GM12878 (cell line): ENCODE measurements around the gene CD164. TPM values are rescaled to one million over a fixed set of nuclear protein-coding genes. Genes with fewer than 3 reads are reported as not detected.

ENCODE experiments used
- ATAC-seq: fragments of 200-7000 bp; cut with Tn5 transposase; 3 replicates; pipeline ENCODE4 v1.9.1; 2020; ENCODE audit warnings: mild to moderate bottlenecking, moderate library complexity
- BruUV-seq: library from RNA; stranded (reverse); fragments of 400-500 nt; replicated peaks from 2 replicates; lab custom pipeline; 2021; lab: Mats Ljungman, UMichigan
- CTCF ChIA-PET: fragments of 300-600 bp; sonication (Branson Sonifier 250); formaldehyde crosslinking; extraction: SDS; loops from one replicate; lab custom pipeline; 2021; ENCODE audit warnings: inconsistent platforms; lab: Yijun Ruan, JAX
- POLR2A ChIA-PET: fragments of 350-600 bp; formaldehyde crosslinking; extraction: SDS; loops from one replicate; lab custom pipeline; 2021; ENCODE audit warnings: inconsistent platforms; lab: Charles Lee
- RAD21 ChIA-PET: fragments of 300-600 bp; sonication (Branson Sonifier 250); formaldehyde crosslinking; loops from one replicate; lab custom pipeline; 2023; ENCODE audit warnings: antibody characterized with exemption; ENCODE audit not compliant: unreplicated experiment; lab: Charles Lee
- SMC1A ChIA-PET: fragments of 300-600 bp; sonication (Branson Sonifier 250); formaldehyde crosslinking; loops from one replicate; lab custom pipeline; 2023; ENCODE audit not compliant: unreplicated experiment, uncharacterized antibody; lab: Charles Lee
- DNase-seq: peaks from one replicate; pipeline ENCODE4 v3.0.0-alpha.2; 2011; ENCODE audit warnings: low read depth, low spot score
- FAIRE-seq: peaks from 3 replicates; lab custom pipeline; 2011; peaks lifted over from hg19 to GRCh38; lab: Jason Lieb, UNC
- H2AFZ ChIP-seq: 2 replicates; pipeline ENCODE4 v1.6.0; 2011; ENCODE audit warnings: low read depth, low read length, control low read depth; ENCODE audit not compliant: control insufficient read depth
- H3K27ac ChIP-seq: 2 replicates; pipeline ENCODE4 v1.5.1; 2011; ENCODE audit warnings: control low read depth; ENCODE audit not compliant: control insufficient read depth, insufficient read depth
- H3K27me3 ChIP-seq, 2 experiments: replicated peaks in 1 of 2; 2 replicates each; pipeline versions ENCODE4 v1.6.0 to v1.6.1; 2011; ENCODE audit warnings: low read length in 1 of 2; ENCODE audit not compliant: control insufficient read depth in 2 of 2, insufficient read depth in 2 of 2
- H3K36me3 ChIP-seq, 2 experiments: 2 replicates each; pipeline ENCODE4 v1.5.1; 2011; ENCODE audit warnings: low read length in 1 of 2; ENCODE audit not compliant: control insufficient read depth in 2 of 2, insufficient read depth in 2 of 2
- H3K4me1 ChIP-seq: 2 replicates; pipeline ENCODE4 v1.6.1; 2011; ENCODE audit warnings: mild to moderate bottlenecking, low read length, moderate library complexity, mixed read lengths; ENCODE audit not compliant: control insufficient read depth, insufficient read depth
- H3K4me2 ChIP-seq: 2 replicates; pipeline ENCODE4 v1.6.0; 2011; ENCODE audit warnings: control low read depth; ENCODE audit not compliant: control insufficient read depth, insufficient read depth
- H3K4me3 ChIP-seq: fragments of 200-600 bp; sonication (generic); 2 replicates; pipeline ENCODE4 v1.5.1; 2016
- H3K79me2 ChIP-seq: 2 replicates; pipeline ENCODE4 v1.6.0; 2011; ENCODE audit warnings: low read length; ENCODE audit not compliant: control insufficient read depth, insufficient read depth
- H3K9ac ChIP-seq: 2 replicates; pipeline ENCODE4 v1.8.0; 2011; ENCODE audit warnings: low read length, control low read depth, mixed read lengths; ENCODE audit not compliant: control insufficient read depth, insufficient read depth
- H3K9me3 ChIP-seq: replicated peaks from 3 replicates; pipeline ENCODE4 v1.5.1; 2011; ENCODE audit warnings: mild to moderate bottlenecking, low read length; ENCODE audit not compliant: control insufficient read depth, insufficient read depth
- H4K20me1 ChIP-seq: 2 replicates; pipeline ENCODE4 v1.6.0; 2011; ENCODE audit not compliant: control insufficient read depth, insufficient read depth
- ATF3 ChIP-seq: IDR thresholded peaks from 2 replicates; pipeline ENCODE4 v1.6.1; 2011; ENCODE audit warnings: low read depth, mild to moderate bottlenecking, low read length, moderate library complexity, borderline replicate concordance; ENCODE audit errors: extremely low read depth
- BCL11A ChIP-seq: IDR thresholded peaks from 2 replicates; pipeline ENCODE4 v1.6.1; 2011; ENCODE audit warnings: low read depth, low read length
- EED ChIP-seq: sonication (generic); IDR thresholded peaks from 2 replicates; pipeline ENCODE4 v1.6.1; 2016; ENCODE audit warnings: antibody characterized with exemption, low read depth
- EP300 ChIP-seq, 2 experiments: fragments of 150-350 bp in 1 of 2; IDR thresholded peaks; 2 replicates each; pipeline ENCODE4 v1.6.1; 2011 to 2012; ENCODE audit warnings: low read depth in 2 of 2, low read length in 2 of 2, borderline replicate concordance in 1 of 2, improper control_type of control experiment in 1 of 2, inconsistent platforms in 1 of 2; ENCODE audit not compliant: control insufficient read depth in 1 of 2
- EZH2 ChIP-seq: IDR thresholded peaks from 2 replicates; pipeline ENCODE4 v1.6.1; 2012; ENCODE audit warnings: low read depth, mild to moderate bottlenecking, control low read depth, inconsistent platforms, low read length, borderline replicate concordance; ENCODE audit not compliant: control insufficient read depth
- FOS ChIP-seq: IDR thresholded peaks from 3 replicates; pipeline ENCODE4 v1.6.1; 2011; ENCODE audit warnings: borderline replicate concordance; ENCODE audit not compliant: insufficient read length; ENCODE audit errors: extremely low read depth
- HCFC1 ChIP-seq: fragments of 150-350 bp; IDR thresholded peaks from 2 replicates; pipeline ENCODE4 v1.6.1; 2014; ENCODE audit warnings: low read length
- HDAC6 ChIP-seq: fragments of 200-600 bp; sonication (generic); IDR thresholded peaks from one replicate; pipeline ENCODE4 v1.8.0; 2017; ENCODE audit warnings: antibody characterized with exemption; ENCODE audit not compliant: unreplicated experiment
- JUND ChIP-seq: IDR thresholded peaks from 2 replicates; pipeline ENCODE4 v1.6.1; 2012; ENCODE audit warnings: low read depth, mild to moderate bottlenecking, low read length, improper control_type of control experiment, moderate library complexity
- KDM1A ChIP-seq: fragments of 200-600 bp; sonication (generic); IDR thresholded peaks from 2 replicates; pipeline ENCODE4 v1.6.1; 2016; ENCODE audit warnings: borderline replicate concordance
- STAT3 ChIP-seq: IDR thresholded peaks from 2 replicates; pipeline ENCODE4 v1.6.1; 2011; ENCODE audit warnings: low read depth, low read length, improper control_type of control experiment
- TCF7 ChIP-seq: IDR thresholded peaks from 2 replicates; pipeline ENCODE4 v1.6.1; 2014; ENCODE audit warnings: antibody characterized with exemption, borderline replicate concordance
- WRNIP1 ChIP-seq: IDR thresholded peaks from 2 replicates; pipeline ENCODE4 v1.6.1; 2011; ENCODE audit warnings: low read depth, low read length, improper control_type of control experiment, borderline replicate concordance
- WGBS: methylation state at CpG from one replicate; pipeline ENCODE4 v1.1.6; 2016; ENCODE audit warnings: low lambda C conversion rate; ENCODE audit not compliant: insufficient replicate concordance, insufficient coverage; ENCODE audit errors: missing lambda C conversion rate; 5-methylcytosine and 5-hydroxymethylcytosine counted together
- in situ Hi-C: fragments of 300-500 bp; cut with MboI; formaldehyde crosslinking; loops from 9 replicates; pipeline ENCODE4 v1.14.3; 2018; ENCODE audit warnings: mixed read lengths
- intact Hi-C: fragments of 100-400 bp; cut with micrococcal nuclease; formaldehyde crosslinking; loops from one replicate; pipeline ENCODE4 v1.14.2; 2022; ENCODE audit not compliant: unreplicated experiment
- polyA plus RNA-seq, 11 experiments: library from polyadenylated mRNA; depleted of rRNA in 4 of 11; unstranded in 6 of 11; stranded (reverse) in 5 of 11; fragments of >200 nt; fragmentation: Nextera tagmentation in 4 of 11; fragmentation: Illumina TruSeq in 1 of 11; extraction: Ambion mirVana in 4 of 11; extraction: Trizol in 1 of 11; gene quantifications; 1 replicate in 1 of 11; 2 replicates in 10 of 11; pipeline versions ENCODE4 v1.2.1 to v1.2.3, GENCODE V29; 2011 to 2016; ENCODE audit warnings: inconsistent platforms in 2 of 11, missing spikeins in 2 of 11, low read depth in 1 of 11
- total RNA-seq, 4 experiments: library from RNA; depleted of rRNA in 3 of 4; stranded (reverse); fragments of >200 nt in 3 of 4; fragmentation: Illumina TruSeq in 1 of 4; extraction: Trizol in 1 of 4; gene quantifications; 2 replicates each; pipeline versions ENCODE4 v1.2.1 to v1.2.3, GENCODE V29; 2013 to 2021
- TF ChIP-seq, protein P1 (sequence below): fragments of 150-350 bp; IDR thresholded peaks from 2 replicates; pipeline ENCODE4 v1.6.1; 2014; ENCODE audit warnings: mild to moderate bottlenecking, low read depth, low read length
- TF ChIP-seq, protein P2 (sequence below): IDR thresholded peaks from 2 replicates; pipeline ENCODE4 v1.6.1; 2011; ENCODE audit warnings: borderline replicate concordance, low read depth, mild to moderate bottlenecking, moderate library complexity, mixed read lengths, low read length; ENCODE audit not compliant: insufficient read depth; ENCODE audit errors: extremely low read length
- TF ChIP-seq, protein P3 (sequence below): IDR thresholded peaks from 2 replicates; pipeline ENCODE4 v1.6.1; 2012; ENCODE audit warnings: mild to moderate bottlenecking, low read depth, low read length

Gene CD164
- total and polyA plus RNA-seq, 10 of the 15 experiments (the other 5 are each of a cell fraction or from before 2014, with no cell fraction given) = 145 to 447 (median 211) TPM

DNA sequence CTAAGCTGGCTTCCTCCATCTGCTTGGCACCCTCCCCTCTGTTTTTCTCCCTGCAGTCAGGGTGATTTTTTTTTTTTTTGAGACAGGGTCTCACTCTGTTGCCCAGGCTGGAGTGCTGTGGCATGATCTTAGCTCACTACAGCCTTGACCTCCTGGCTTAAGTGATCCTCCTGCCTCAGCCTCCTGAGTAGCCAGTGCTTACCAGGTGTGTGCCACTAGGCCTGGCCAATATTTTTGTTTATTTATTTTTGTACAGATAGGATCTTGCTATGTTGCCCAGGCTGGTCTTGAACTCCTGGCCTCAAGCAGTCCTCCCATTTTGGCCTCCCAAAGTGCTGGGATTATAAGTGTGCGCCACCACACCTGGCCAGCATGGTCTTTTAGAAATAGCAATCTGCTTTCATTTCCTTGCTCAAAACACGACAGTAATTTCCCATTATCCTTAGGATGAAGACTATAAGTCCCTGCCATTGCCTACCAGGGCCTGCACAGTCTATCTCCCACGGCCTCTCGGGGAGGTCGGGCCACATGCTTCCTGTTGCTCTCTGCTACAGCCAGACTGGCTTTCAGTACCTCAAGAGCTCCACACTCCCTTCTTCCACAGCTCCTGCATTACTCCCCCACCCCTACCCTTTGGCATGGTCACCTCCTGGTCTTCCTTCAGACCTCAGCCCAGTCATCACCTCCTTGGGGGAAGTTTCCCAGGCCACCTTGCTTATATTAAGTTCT is 11.1 kb upstream of the CD164 start:
- SMC1A ChIA-PET = interaction anchor here (0.7 to 1.8 kb wide), 3 partner anchors 10 to 206 kb away, joined by 3 to 8 read pairs (median 3); no protein-coding TSS in a partner anchor
- in situ Hi-C loops = no loop called here
- no peak for TF ChIP-seq EED
- no peak for TF ChIP-seq EP300 (IDR thresholded peaks at IDR 0.05; ENCODE audit: borderline replicate concordance in 1 of 2, control insufficient read depth in 1 of 2, low read depth in 2 of 2, low read length in 2 of 2)
- TF ChIP-seq ATF3 = no peak
- no peak for TF ChIP-seq TCF7
- TF ChIP-seq, protein P1, sequence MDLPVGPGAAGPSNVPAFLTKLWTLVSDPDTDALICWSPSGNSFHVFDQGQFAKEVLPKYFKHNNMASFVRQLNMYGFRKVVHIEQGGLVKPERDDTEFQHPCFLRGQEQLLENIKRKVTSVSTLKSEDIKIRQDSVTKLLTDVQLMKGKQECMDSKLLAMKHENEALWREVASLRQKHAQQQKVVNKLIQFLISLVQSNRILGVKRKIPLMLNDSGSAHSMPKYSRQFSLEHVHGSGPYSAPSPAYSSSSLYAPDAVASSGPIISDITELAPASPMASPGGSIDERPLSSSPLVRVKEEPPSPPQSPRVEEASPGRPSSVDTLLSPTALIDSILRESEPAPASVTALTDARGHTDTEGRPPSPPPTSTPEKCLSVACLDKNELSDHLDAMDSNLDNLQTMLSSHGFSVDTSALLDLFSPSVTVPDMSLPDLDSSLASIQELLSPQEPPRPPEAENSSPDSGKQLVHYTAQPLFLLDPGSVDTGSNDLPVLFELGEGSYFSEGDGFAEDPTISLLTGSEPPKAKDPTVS = no peak
- TF ChIP-seq, protein P2, sequence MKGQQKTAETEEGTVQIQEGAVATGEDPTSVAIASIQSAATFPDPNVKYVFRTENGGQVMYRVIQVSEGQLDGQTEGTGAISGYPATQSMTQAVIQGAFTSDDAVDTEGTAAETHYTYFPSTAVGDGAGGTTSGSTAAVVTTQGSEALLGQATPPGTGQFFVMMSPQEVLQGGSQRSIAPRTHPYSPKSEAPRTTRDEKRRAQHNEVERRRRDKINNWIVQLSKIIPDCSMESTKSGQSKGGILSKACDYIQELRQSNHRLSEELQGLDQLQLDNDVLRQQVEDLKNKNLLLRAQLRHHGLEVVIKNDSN = no peak
- TF ChIP-seq HDAC6 = no peak
- no peak for TF ChIP-seq EZH2
- TF ChIP-seq JUND = no peak
- TF ChIP-seq WRNIP1 = no peak
- no peak for TF ChIP-seq STAT3
- no peak for TF ChIP-seq FOS
- TF ChIP-seq KDM1A = no peak
- TF ChIP-seq, protein P3, sequence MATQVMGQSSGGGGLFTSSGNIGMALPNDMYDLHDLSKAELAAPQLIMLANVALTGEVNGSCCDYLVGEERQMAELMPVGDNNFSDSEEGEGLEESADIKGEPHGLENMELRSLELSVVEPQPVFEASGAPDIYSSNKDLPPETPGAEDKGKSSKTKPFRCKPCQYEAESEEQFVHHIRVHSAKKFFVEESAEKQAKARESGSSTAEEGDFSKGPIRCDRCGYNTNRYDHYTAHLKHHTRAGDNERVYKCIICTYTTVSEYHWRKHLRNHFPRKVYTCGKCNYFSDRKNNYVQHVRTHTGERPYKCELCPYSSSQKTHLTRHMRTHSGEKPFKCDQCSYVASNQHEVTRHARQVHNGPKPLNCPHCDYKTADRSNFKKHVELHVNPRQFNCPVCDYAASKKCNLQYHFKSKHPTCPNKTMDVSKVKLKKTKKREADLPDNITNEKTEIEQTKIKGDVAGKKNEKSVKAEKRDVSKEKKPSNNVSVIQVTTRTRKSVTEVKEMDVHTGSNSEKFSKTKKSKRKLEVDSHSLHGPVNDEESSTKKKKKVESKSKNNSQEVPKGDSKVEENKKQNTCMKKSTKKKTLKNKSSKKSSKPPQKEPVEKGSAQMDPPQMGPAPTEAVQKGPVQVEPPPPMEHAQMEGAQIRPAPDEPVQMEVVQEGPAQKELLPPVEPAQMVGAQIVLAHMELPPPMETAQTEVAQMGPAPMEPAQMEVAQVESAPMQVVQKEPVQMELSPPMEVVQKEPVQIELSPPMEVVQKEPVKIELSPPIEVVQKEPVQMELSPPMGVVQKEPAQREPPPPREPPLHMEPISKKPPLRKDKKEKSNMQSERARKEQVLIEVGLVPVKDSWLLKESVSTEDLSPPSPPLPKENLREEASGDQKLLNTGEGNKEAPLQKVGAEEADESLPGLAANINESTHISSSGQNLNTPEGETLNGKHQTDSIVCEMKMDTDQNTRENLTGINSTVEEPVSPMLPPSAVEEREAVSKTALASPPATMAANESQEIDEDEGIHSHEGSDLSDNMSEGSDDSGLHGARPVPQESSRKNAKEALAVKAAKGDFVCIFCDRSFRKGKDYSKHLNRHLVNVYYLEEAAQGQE = no peak
- TF ChIP-seq BCL11A = no peak
- no peak for TF ChIP-seq HCFC1

More for the DNA sequence above, 11.1 kb upstream of the CD164 start:
- Histone ChIP-seq H3K36me3 (no peaks in the 10 kb centered on the region), H3K9ac (no peak overlapping the region), H3K27me3 (no peaks in the 10 kb centered on the region), H3K27ac (no peak overlapping the region), H3K9me3 (no peaks in the 10 kb centered on the region), H4K20me1 (no peaks in the 10 kb centered on the region), H3K4me3 (no peak overlapping the region), H2AFZ (no peak overlapping the region), H3K4me2 (no peak overlapping the region), H3K4me1 (peaks cover 3% of the 10 kb centered on the region; the same call in 1 of the 2 replicates), H3K79me2 (no peaks in the 10 kb centered on the region)
- FAIRE-seq = no peak
- no peak for ATAC-seq
- POLR2A ChIA-PET = interaction anchor here (0.7 kb wide), 1 partner anchor 61 kb away, joined by 5 read pairs; no protein-coding TSS in a partner anchor
- no peak for DNase-seq
- CTCF ChIA-PET = interaction anchor here (0.7 to 1.2 kb wide), 3 partner anchors 10 to 26 kb away, joined by 3 to 4 read pairs (median 3); no protein-coding TSS in a partner anchor
- intact Hi-C loops = no loop called here
- RAD21 ChIA-PET = interaction anchor here (1.2 to 1.9 kb wide), 2 partner anchors 10 to 205 kb away, joined by 3 to 7 read pairs; no protein-coding TSS in a partner anchor
- no TSS peak for BruUV-seq
- 54% methylated on average over 5 of the region's 5 CpGs for WGBS
